ENCODE measurements around the gene USP33.
"Not testable (repeated sequence)": the region's sequence is repeated elsewhere in the genome, so short reads cannot be mapped to it uniquely, and the experiment has no call there.

The USP33 gene

DNA sequence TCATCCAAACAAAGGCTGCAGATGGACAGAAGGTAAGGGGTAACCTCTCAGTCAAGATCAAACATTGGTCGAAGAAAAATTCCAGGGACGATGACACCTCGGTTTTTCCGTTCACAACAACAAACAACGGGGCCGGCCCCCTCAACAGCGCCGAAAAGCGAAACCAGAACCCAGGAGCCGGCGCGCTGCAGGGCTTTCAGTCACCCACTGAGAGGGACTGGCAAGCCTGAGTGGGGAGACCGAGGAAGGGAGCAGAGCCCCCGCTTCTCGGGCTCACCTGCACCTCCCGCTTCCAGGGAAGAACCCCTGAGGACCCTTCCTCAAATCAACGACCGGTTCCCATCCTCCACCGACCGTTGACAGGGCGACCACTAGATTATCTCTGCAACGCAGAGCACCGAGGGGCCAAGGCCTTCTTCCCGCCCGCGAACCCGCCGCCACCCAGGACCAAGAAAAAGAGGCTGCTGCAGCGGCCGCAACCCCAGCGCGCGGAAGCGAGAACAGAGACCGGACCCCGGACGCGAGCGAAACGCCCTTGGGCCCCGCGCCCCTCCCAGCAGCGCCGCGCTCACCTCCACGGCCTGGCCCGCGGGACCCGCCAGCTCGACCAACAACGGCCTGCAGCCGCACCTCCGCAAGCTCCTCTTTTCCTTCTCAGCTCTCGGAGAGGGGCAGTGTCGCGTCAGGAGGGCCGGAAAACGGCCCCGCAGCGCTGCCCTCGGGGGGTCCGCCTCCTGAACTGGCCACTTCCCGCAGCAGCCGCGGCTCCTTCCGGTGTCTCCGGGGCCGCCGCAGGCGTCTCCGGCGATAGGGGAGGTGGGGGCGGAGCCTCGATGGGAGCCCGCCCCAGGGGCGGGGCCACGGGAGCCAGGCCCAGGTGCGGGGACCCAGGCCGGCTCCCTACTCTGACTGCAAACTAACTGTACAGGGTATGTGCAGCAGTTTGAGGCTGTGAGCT, at the start of gene USP33:
USP33 (minus strand) TSS at position 782 of the 958 bp plus-strand sequence. CDS start 18,155 bp downstream, outside the sequence.
- peak; percentile 76 for DNase-seq

DNA sequence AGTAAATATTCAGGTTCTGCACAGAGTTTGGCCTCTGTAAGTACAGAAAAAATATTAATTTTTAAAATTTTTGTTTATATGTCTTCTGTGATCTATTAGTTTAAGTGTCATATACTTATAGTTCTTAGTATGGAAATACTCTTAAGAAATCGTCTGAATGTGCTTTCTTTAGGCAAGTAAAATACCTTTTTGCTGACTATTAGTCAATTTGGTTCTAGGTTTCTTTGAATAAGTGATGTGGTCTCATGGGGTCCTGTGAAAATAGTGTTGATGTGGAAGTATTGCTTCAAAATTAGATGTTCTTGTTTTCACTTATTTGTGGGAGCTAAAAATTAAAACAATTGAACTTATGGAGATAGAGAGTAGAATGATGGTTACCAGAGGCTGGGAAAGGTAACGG, 43.7 kb upstream of the USP33 start:
- no peak for DNase-seq

DNA sequence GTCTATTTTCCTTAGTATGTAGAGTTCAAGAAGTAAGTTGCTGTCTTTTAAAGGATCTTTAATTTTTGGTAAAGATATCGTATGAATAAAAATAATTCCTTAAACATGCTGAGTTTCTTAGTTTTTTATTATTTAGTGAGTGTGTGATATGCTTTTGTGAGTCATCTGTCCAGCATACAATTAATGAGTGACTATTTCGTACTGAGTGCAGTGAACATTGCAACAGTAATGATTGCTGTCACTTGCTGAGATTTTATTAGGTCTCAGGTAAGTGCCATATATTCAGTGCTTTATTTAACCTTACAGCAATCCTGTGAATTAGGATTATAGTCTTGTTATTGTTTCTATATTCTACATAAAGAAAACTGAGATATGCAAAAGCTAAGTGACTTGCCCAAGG, 42.4 kb upstream of the USP33 start:
- DNase-seq, result no peak

DNA sequence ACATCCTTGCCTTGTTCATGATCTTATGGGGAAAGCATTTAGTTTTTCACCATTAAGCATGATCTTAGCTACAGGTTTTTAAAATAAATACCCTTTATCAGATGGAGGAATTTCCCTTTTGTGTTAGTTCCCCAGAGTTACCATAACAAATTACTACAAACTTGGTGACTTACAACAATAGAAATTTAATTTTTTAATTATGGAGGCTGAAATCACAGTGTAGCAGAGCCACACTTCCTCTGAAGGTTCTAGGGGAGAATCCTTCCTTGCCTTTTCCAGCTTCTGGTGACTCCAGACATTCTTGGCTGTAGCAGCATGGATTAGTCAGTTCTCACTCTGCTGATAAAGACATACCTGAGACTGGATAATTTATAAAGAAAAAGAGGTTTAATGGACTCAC, 38.3 kb upstream of the USP33 start:
- no peak for DNase-seq

DNA sequence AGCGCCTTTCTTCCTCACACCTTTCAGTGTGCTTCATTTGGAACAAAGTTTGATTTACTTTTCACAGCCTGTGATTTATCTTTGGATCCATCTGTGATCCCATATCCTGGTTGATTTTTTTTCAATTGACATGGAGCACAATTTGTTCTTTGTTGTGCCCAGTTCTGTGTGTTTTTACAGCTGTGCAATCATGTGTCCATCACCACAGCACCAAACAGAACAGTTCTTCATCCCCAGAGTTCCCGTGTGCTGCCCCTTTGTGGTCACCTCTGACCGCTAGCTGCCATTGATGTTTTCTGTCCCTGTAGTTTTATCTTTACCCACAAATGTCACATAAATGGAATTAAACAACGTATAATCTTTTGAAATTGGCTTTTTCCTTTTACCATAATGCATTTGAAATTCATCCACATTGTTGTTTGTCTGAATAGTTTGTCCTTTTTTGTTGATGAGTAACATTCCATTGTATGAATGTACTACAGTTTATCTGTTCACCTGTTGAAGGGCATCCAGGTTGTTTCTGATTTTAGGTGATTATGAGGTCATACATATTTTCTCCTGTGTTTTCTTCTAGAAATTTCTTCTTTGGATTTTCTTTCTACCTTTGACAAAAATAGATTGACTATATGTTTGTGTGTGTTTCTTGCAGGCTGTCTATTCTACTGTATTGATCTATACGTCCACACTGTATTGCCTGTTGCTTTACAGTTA, 37.2 kb upstream of the USP33 start:
- no peak for DNase-seq

DNA sequence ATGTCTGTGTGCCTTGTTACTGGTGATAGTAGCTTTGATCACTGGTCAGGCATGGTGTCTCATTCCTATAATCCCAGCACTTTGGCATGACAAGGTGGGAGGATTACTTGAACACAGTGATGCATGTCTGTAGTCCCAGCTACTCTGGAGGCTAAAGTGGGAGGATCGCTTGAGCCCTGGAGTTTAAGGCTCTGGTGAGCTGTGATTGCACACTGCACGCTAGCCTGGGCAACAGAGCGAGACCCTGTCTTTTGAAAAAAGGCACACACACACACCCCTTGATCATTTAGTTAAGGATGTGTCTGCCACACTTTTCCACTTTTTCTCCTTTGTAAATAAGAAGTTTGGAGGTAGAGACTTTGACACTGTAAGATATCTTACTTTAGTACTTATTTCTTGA, 34.9 kb upstream of the USP33 start:
- no peak for DNase-seq

DNA sequence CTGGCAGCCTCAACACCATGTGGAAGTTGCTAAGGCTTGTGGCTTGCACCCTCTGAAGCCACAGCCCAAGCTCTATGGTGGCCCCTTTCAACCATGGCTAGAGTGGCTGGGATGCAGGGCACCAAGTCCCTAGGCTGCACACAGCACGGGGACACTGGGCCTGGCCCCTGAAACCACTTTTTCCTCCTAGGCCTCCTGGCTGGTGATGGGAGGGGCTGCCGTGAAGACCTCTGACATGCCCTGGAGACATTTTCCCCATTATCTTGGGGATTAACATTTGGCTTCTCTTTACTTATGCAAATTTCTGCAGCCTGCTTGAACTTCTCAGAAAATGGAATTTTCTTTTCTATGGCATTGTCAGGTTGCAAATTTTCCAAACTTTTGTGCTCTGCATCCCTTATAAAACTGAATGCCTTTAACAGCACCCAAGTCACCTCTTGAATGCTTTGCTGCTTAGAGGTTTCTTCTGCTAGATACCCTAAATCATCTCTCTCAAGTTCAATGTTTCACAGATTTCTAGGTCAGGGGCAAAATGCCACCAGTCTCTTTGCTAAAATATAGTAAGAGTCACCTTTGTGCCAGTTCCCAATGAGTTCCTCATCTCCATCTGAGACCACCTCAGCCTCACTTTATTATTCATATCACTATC, 26.6 kb upstream of the USP33 start:
- DNase-seq, result not testable (repeated sequence)

DNA sequence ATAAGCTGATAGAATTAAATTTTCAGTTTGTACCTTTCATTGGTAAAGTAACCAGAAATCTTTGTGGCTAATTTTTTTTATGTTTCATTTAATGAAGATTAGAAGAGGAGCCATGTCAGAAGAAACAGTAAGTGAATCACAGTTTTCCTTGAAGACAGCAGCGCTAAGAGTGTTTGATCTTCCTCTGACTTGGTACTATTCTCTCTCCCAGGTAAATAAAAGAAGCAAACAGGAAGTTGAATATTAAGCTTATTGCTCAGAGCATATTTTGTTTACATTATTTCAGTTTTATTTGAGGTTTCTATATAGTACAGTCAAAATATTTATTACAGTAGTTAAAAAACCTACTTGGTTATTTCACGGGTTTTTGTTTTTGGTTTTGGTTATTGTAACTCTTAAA, 23.5 kb upstream of the USP33 start:
- no peak for DNase-seq

DNA sequence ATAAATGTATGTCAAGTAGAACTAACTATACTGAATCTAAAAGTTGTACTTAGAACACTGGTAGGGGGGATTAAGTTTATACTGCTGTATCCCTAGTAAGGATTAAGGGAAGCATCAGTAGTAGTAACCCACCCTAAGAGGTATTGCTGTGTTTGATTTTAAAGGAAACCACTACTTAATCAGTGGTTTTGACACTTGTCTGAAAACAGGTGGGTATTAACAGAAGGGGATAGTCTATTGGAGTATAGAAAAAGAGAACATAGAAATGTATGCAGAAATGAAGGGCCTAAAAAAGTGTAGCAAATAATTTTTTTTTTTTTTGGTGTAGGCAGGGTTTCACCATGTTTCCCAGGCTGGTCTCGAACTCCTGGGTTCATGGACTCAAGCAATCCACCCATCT, 22.0 kb upstream of the USP33 start:
- no peak for DNase-seq

DNA sequence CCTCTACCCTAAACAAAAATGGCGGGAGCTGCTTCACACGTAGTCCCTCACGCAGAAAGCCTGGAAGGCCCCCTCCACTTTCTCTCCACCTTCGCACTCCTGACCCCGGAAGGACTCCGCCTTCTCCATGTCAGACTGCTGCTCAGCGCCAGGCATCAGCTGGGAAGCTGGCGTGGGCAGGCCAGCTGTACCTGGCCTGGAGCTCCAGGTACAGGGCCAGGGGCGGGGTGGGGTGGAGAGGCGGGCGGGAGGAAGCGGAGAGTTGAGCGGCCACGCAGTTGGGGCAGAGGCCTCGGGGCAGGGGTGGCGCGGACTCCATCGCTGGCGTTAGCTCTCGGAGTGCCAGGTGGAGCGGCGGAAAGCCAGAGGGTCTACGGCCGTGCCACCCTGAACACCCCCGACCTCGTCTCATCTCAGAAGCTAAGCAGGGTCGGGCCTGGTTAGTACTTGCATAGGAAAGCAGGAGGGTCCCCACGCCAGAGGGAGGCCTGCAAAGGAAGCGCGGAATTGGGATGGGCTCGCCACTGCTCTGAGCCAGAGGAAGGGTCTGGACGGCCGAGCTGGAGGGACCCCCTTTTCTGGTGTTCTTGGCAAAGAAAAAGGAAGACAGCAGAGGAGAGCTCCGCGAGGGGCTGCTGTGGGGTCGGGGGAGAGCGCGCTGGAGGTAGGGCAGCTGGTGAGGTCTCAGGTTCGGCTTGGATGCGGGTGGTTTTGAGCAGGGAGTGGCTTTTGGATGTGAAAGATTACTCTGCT, 20.1 kb upstream of the USP33 start, which contains the start of gene MIGA1:
MIGA1 (plus strand) TSS at position 121 of the 753 bp plus-strand sequence. CDS start 3,604 bp downstream, outside the sequence.
- peak; percentile 82 for DNase-seq

DNA sequence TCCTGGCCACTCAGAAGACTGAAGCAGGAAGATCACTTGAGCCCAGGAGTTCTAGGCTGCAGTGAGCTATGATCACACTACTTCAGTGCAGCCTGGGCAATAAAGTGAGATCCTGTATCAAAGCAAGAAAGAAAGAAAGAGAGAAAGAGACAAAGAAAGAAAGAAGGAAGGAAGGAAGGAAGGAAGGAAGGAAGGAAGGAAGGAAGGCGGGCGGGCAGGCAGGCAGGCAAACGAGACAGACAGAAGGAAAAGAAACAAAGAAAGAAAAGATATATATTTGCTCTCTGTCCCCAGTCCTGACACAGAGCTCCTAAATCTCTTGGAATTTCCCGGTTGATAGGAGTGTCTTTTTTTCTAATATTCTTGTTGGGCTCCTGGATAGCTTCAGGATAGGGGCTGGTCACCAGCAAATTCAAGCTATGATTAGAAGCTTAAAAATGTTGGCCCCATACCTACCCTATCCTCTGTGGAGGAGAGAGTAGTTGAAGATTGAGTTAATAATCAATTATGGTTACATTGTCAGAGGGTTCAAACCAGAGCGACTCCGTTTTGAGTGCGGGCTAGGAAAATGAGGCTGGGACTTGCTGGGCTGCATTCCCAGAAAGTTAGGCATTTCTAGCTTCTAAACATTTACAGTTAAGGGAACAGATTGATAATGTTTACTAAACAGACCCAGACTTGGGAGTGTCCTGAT, 16.5 kb upstream of the USP33 start:
- DNase-seq, result no peak

DNA sequence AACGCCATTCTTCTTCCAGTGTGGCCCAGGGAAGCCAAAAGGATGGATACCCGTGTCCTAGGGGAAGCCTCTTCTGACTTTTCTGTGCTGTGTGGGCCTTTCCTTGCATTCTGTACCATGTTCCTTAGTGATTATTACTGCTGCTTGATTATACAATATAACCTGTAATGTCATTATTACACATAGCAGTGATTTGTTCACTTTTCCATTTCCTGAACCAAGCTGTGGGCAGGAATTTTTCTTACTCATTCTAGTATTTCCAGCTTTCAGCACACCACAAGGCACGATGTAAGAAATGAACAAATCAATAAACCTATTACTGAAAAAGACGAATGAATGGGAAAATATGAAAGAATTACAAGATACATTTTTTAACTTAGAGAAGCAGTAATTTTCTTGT, 8.4 kb upstream of the USP33 start:
- DNase-seq, result no peak

DNA sequence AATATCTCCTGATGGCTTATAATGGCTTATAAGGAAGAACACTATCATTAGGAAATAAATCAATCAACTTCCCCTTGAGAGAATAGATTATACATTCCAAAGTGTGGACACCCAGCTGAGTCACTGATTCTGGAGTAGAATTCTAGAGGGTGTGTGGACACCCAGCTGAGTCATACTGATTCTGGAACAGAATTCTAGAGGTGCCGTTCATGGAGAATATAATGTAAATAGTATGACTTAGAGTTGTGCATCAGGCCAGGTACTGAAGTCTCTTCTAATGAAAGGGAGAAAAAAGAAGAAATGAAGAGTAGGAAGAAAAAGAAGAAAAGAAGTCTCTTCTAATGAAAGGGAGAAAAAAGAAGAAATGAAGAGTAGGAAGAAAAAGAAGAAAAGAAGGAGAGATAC, 2.4 kb upstream of the USP33 start:
- no peak for DNase-seq

DNA sequence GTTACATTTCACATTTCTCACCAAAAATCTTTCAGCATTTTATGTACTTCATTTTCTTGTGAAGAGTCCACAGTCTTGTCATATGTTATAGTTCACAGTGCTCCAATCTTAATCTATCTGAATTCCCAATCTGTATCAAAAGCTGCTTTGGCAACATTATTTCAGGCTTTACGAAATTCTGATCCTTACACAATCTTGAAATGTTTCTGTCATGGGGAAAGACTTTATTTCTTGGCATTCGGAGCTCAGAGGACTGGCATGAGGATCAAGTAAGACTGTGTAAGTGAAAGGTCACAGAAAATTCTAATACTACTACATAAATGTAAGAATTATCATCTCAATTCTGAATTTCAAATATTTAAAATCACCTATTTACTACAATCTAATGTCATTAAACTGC, 2.0 kb downstream of the USP33 start:
- no peak for DNase-seq

DNA sequence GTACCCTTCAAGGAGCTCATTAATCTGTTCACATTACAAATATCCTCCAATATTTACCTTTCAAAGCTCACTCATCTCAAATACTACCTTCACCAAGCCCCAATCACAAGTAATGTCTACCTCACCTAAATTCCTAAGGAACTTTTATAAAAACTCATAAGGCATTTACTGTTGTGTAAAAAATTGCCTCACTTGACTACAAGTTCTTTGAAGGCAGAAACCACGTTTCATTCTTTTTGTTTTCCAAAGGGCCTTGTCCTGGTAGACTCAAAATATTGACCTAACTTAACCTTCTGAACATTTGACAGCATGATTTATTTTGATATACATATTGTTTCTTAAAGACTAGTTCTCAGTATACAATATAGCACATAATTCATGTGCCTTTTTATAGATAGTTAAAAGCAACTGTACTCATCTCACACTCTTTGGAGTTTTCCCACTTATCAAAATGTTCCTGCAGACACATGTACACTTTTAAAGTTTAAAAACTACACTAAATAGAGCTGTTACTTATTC, 2.5 kb downstream of the USP33 start:
- no peak for DNase-seq

DNA sequence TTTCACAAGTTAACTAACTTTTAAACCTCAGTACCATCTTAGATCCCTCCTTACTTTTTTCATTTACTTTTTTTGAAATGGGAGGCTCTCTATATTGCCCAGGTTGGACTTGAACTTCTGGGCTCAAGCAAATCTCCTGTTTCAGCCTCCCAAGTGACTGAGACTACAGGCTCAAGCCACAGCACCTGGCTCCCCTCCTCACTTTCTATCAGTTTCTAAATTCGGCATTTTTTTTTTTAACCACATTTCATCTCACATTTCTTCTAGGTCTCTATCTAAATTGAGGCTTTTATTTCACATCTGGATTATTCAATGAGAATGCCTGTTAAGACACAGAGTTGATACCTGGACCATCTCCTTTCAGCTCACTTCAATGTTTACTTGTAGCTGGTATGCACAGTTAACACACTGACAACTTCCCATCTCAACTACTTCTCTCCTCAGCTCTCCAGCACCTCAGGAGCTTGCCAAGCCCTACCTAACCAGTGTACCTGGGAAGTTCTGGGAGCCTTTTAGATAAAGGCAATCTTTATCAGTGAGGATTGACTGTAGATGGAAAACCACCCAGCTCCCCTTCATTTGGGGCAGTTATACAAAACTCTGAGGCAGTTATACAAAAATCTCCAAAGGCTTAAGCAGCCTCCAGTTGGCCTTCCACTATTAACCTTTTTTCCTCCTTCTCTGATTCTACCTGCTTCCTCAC, 3.4 kb downstream of the USP33 start:
- no peak for DNase-seq

DNA sequence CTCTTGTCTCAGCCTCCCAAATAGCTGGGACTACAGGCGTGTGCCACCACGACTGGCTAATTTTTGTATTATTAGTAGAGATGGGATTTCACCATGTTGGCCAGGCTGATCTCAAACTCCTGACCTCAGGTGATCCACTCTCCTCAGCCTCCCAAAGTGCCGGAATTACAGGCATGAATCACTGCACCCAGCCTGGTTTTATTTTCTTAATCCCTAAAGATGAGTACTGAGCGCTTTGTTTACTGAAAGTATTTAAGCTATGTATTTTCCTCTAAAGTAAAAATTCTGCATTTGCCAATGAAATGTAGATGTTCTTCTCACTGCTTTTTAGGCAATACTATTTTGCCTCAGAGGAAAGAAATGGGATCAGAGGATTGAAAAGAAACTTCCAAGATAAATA, 10.2 kb downstream of the USP33 start:
- not testable (repeated sequence) for DNase-seq

DNA sequence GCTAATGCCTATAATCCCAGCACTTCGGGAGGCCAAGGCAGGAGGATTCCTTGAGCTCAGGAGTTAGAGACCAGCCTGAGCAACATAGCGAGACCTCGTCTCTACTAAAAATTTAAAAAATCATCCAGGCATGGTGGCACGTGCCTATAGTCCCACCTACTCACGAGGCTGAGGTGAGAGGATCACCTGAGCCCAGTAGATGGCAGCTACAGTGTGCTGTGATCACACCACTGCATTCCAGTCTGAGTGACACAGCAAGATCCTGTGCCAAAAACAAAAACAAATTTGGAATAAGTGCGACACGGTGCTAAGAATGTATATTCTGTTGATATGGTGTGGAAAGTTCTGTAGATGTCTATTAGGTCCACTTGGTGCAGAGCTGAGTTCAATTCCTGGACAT, 15.1 kb downstream of the USP33 start:
- DNase-seq, result no peak

DNA sequence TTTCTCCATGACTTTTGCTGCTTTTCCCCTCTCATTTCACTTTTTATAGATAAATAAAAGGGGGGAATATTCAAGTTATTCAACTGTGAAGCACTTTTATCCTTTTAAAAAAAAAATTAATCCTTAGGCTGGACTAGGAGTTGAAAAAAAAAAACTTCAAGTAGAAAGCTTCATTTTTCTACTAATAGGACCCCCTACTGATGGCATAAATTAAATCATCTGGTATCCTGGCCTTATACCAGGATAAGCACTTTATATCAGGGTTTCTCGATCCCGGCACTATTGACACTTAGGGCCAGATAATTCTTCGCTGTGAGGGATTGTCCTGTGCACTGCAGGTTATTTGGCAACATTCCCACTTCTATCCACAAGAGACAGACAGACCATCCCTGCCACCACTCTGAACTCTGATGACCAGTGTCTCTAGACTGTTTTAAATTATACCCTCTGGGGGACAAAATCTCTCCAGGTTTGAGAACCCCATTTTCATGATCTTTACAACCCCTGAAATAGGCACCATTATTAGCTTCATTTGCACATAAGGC, 17.6 kb downstream of the USP33 start:
- no peak for DNase-seq

DNA sequence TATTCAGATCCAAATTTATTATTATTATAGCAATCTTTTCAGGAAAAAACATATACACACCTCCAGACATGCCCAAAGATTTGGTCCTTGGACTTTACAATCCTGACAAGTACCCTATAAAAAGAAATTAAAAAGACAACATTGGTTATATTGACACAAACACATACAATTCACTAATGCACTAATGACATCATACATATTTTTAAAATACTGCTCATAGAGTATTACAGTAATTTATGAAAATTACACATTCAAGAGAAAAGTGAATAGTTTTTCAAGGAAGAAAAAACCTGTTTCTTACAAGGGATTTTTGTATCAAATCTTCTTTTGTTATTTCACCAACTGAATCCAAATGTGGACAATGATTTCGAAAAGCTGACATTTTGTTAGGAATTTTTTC, 18.3 kb downstream of the USP33 start:
- DNase-seq, result no peak

DNA sequence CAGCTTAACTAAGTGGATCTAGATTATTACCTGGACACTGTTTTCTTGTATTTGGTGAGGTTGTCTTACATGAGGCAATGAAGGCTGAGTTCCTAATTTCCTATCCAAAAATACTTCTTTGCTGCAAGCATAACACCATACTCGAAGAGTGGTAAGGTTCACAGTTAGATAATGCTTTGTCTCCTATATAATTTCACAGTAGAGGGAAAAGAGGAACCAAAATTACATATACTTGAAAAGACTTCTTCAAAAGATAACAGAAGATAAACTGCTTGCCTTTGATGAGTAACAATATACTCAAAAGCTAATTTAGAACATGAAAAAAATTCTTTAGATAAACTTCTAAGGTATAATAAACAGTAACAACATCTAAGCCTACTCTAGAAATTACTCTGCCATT, 20.4 kb downstream of the USP33 start:
- no peak for DNase-seq

Data from T1000 (cell line).